ENCODE results near the gene RPS15.

The RPS15 gene

DNA sequence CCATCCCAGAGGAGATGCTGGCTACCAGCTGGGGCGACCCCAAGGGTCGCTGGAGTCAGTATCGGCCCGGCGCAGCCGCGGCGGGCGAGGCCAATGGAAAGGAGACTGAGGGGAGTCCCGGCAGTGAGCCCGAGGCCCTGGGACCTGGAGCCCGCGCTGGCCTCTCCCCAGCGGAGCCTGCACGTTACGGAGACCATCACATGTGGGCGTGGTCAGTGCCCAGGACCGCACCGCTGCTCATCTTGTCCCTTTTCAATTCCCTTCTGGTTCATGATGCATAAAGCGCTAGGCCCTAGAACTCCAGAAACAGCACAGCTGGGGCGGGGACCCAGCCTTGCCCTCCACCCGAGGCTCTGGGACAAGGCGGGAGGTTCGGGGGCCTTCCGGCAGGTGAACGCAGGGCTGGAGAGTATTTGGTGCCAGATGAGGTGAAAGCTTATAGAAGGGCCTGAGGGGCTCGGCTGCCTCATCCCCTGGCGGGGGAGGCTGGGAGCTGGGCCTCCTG, 32.9 kb downstream of the RPS15 start:
- ATAC-seq, result no peak
- TF ChIP-seq, protein P1, sequence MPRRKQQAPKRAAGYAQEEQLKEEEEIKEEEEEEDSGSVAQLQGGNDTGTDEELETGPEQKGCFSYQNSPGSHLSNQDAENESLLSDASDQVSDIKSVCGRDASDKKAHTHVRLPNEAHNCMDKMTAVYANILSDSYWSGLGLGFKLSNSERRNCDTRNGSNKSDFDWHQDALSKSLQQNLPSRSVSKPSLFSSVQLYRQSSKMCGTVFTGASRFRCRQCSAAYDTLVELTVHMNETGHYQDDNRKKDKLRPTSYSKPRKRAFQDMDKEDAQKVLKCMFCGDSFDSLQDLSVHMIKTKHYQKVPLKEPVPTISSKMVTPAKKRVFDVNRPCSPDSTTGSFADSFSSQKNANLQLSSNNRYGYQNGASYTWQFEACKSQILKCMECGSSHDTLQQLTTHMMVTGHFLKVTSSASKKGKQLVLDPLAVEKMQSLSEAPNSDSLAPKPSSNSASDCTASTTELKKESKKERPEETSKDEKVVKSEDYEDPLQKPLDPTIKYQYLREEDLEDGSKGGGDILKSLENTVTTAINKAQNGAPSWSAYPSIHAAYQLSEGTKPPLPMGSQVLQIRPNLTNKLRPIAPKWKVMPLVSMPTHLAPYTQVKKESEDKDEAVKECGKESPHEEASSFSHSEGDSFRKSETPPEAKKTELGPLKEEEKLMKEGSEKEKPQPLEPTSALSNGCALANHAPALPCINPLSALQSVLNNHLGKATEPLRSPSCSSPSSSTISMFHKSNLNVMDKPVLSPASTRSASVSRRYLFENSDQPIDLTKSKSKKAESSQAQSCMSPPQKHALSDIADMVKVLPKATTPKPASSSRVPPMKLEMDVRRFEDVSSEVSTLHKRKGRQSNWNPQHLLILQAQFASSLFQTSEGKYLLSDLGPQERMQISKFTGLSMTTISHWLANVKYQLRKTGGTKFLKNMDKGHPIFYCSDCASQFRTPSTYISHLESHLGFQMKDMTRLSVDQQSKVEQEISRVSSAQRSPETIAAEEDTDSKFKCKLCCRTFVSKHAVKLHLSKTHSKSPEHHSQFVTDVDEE (CRISPR knock-in tag; IDR thresholded peaks at IDR 0.05), result no peak
- no peak for TF ChIP-seq OSR1 (CRISPR knock-in tag; IDR thresholded peaks at IDR 0.05)
- no peak for TF ChIP-seq ZNF565 (CRISPR knock-in tag; conservative IDR thresholded peaks at IDR 0.05; ENCODE audit: low read depth)
- no peak for TF ChIP-seq TOX (CRISPR knock-in tag; IDR thresholded peaks at IDR 0.05; ENCODE audit: borderline replicate concordance)
- TF ChIP-seq, protein P2, sequence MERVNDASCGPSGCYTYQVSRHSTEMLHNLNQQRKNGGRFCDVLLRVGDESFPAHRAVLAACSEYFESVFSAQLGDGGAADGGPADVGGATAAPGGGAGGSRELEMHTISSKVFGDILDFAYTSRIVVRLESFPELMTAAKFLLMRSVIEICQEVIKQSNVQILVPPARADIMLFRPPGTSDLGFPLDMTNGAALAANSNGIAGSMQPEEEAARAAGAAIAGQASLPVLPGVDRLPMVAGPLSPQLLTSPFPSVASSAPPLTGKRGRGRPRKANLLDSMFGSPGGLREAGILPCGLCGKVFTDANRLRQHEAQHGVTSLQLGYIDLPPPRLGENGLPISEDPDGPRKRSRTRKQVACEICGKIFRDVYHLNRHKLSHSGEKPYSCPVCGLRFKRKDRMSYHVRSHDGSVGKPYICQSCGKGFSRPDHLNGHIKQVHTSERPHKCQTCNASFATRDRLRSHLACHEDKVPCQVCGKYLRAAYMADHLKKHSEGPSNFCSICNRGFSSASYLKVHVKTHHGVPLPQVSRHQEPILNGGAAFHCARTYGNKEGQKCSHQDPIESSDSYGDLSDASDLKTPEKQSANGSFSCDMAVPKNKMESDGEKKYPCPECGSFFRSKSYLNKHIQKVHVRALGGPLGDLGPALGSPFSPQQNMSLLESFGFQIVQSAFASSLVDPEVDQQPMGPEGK (CRISPR knock-in tag; IDR thresholded peaks at IDR 0.05; ENCODE audit: borderline replicate concordance), result no peak
- TF ChIP-seq ARNTL (CRISPR knock-in tag; IDR thresholded peaks at IDR 0.05; ENCODE audit: borderline replicate concordance, low read depth), result no peak
- no peak for TF ChIP-seq ESRRG (CRISPR knock-in tag; IDR thresholded peaks at IDR 0.05)
- TF ChIP-seq ZFP3 (CRISPR knock-in tag; IDR thresholded peaks at IDR 0.05), result no peak
- TF ChIP-seq, protein P3, sequence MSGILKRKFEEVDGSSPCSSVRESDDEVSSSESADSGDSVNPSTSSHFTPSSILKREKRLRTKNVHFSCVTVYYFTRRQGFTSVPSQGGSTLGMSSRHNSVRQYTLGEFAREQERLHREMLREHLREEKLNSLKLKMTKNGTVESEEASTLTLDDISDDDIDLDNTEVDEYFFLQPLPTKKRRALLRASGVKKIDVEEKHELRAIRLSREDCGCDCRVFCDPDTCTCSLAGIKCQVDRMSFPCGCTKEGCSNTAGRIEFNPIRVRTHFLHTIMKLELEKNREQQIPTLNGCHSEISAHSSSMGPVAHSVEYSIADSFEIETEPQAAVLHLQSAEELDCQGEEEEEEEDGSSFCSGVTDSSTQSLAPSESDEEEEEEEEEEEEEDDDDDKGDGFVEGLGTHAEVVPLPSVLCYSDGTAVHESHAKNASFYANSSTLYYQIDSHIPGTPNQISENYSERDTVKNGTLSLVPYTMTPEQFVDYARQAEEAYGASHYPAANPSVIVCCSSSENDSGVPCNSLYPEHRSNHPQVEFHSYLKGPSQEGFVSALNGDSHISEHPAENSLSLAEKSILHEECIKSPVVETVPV (CRISPR knock-in tag; IDR thresholded peaks at IDR 0.05), result no peak
- TF ChIP-seq ZFP30 (CRISPR knock-in tag; IDR thresholded peaks at IDR 0.05), result no peak
- no peak for TF ChIP-seq ZNF8 (CRISPR knock-in tag; IDR thresholded peaks at IDR 0.05)
- no peak for TF ChIP-seq RARB (CRISPR knock-in tag; IDR thresholded peaks at IDR 0.05)
- no peak for TF ChIP-seq SNAI2 (CRISPR knock-in tag; IDR thresholded peaks at IDR 0.05)
- no peak for TF ChIP-seq BACH2 (CRISPR knock-in tag; IDR thresholded peaks at IDR 0.05; ENCODE audit: borderline replicate concordance)

DNA sequence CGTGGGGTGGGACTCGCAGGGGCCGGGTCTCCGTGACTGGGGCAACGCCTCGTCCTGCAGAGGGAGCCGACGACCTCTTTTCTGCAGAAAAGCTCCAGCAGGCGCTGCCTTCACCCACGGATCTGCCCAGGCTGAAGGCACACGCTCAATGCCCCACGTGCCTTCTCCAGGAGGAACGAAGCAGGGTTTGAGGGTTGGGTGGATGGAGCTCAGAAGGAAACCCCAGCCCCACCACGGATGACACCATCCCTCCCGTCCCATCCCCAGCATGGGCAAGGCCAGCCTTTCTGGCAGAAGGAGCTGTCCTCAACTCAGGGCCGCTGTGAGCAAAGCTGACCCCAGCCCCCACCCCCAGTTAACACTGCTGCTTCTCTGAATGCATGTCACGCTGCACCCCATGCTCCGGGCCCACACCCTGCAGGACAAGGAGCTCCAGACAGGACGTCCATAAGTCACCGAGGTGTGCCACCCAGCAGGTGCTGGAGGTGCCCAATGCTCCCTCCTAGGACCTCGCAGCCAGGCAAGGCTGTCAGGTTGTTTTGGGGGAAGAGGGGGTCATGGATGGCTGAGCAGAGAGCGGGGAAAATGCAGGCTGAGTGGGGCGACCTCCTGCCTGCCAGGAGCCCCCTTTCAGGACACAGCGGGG, 33.4 kb downstream of the RPS15 start:
- ATAC-seq, result no peak

More for the DNA sequence above, 33.4 kb downstream of the RPS15 start:
- TF ChIP-seq RARB (CRISPR knock-in tag; IDR thresholded peaks at IDR 0.05) (no peak), ISL1 (CRISPR knock-in tag; IDR thresholded peaks at IDR 0.05) (no peak), ZFP30 (CRISPR knock-in tag; IDR thresholded peaks at IDR 0.05) (no peak), ZNF70 (CRISPR knock-in tag; IDR thresholded peaks at IDR 0.05) (no peak), ZFP3 (CRISPR knock-in tag; IDR thresholded peaks at IDR 0.05) (no peak), ZC3H10 (CRISPR knock-in tag; IDR thresholded peaks at IDR 0.05) (no peak), BACH2 (CRISPR knock-in tag; IDR thresholded peaks at IDR 0.05; ENCODE audit: borderline replicate concordance) (no peak), ESRRG (CRISPR knock-in tag; IDR thresholded peaks at IDR 0.05) (no peak)
- TF ChIP-seq, protein P4, sequence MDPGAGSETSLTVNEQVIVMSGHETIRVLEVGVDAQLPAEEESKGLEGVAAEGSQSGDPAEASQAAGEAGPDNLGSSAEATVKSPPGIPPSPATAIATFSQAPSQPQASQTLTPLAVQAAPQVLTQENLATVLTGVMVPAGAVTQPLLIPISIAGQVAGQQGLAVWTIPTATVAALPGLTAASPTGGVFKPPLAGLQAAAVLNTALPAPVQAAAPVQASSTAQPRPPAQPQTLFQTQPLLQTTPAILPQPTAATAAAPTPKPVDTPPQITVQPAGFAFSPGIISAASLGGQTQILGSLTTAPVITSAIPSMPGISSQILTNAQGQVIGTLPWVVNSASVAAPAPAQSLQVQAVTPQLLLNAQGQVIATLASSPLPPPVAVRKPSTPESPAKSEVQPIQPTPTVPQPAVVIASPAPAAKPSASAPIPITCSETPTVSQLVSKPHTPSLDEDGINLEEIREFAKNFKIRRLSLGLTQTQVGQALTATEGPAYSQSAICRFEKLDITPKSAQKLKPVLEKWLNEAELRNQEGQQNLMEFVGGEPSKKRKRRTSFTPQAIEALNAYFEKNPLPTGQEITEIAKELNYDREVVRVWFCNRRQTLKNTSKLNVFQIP (CRISPR knock-in tag; IDR thresholded peaks at IDR 0.05; ENCODE audit: borderline replicate concordance, low read depth), result no peak
- TF ChIP-seq, protein P5, sequence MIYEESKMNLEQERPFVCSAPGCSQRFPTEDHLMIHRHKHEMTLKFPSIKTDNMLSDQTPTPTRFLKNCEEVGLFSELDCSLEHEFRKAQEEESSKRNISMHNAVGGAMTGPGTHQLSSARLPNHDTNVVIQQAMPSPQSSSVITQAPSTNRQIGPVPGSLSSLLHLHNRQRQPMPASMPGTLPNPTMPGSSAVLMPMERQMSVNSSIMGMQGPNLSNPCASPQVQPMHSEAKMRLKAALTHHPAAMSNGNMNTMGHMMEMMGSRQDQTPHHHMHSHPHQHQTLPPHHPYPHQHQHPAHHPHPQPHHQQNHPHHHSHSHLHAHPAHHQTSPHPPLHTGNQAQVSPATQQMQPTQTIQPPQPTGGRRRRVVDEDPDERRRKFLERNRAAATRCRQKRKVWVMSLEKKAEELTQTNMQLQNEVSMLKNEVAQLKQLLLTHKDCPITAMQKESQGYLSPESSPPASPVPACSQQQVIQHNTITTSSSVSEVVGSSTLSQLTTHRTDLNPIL (CRISPR knock-in tag; IDR thresholded peaks at IDR 0.05; ENCODE audit: low read depth), result no peak
